NCI-H82 (cell line): ENCODE data around the gene CUL2.
"Not testable (repeated sequence)": the region's sequence is repeated elsewhere in the genome, so short reads cannot be mapped to it uniquely, and the experiment has no call there.

ENCODE experiments used
- DNase-seq: peaks from one replicate; lab custom pipeline; 2025; lab: John Stamatoyannopoulos, UW

Gene CUL2

DNA sequence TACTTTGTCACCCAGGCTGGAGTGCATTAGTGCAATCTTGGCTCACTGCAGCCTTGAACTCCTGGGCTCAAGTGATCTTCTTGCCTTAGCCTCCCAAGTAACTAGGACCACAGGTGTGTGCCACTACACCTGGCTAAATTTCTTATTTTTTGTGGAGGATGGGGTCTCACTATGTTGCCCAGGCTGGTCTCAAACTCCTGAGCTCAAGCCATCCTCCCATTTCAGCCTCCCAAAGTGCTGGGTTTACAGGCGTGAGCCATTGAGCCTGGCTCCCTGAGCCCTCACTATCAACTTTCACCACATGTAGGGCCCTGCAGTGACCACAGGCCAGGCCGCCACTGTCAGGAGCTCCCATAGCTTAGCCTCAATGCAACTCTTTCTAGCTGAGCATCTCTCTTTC lies 110.2 kb downstream of the CUL2 start:
- no peak for DNase-seq

GRCh38 chr10:34978080-34978479 lies 112.1 kb downstream of the CUL2 start:
- no peak for DNase-seq

DNA sequence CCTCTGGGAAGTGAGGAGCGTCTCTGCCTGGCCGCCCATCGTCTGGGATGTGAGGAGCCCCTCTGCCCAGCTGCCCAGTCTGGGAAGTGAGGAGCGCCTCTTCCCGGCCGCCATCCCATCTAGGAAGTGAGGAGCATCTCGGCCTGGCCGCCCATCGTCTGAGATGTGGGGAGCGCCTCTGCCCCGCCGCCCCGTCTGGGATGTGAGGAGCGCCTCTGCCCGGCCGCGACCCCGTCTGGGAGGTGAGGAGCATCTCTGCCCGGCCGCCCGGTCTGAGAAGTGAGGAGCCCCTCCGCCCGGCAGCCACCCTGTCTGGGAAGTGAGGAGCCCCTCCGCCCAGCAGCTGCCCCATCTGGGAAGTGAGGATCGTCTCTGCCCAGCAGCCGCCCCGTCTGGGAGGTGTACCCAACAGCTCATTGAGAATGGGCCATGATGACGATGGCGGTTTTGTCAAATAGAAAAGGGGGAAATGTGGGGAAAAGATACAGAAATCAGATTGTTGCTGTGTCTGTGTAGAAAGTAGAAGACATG lies 113.7 kb downstream of the CUL2 start:
- DNase-seq, result not testable (repeated sequence)

DNA sequence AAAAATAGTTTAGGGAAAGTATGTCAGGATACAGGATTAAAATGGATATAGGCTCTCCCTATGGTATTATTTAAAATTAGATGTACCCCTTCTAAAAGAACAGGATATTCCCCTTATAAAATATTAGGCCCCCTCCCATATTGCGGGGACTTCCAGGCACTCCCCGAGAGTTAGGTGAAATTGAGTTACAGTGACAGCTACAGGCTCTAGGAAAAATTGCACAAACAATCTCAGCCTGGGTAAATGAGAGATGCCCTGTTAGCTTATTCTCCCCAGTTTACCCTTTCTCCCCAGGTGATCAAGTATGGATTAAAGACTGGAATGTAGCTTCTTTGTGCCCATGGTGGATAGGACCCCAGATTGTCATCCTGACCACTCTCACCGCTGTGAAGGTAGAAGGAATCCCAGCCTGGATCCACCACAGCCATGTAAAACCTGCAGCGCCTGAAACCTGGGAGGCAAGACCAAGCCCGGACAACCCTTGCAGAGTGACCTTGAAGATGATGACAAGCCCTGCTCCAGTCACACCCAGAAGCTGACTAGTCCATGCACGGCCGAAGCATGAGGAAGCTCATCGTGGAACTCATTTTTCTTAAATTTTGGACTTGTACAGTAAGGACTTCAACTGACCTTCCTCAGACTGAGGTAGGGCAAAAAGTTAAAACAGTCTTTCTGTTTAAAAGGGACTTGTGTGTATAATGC lies 115.6 kb downstream of the CUL2 start:
- DNase-seq, result not testable (repeated sequence)

GRCh38 chr10:34973757-34974156 lies 116.4 kb downstream of the CUL2 start:
- DNase-seq, result not testable (repeated sequence)

DNA sequence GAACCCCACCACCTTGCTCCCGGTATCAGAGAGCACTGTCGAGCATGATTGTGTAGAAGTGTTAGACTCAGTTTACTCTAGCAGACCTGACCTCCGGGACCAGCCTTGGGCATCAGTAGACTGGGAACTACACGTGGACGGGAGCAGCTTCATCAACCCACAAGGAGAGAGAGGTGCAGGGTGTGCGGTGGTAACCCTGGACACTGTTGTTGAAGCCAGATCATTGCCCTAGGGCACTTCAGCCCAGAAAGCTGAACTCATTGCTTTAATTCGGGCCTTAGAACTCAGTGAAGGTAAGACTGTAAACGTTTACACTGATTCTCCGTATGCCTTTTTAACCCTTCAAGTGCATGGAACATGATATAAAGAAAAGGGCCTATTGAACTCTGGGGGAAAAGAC lies 117.0 kb downstream of the CUL2 start:
- DNase-seq, result not testable (repeated sequence)

GRCh38 chr10:34972591-34972990 lies 117.5 kb downstream of the CUL2 start:
- not testable (repeated sequence) for DNase-seq

GRCh38 chr10:34971606-34972334 lies 118.4 kb downstream of the CUL2 start:
- DNase-seq, result not testable (repeated sequence)

- DNase-seq, result no peak
Observed at GRCh38 chr10:34969171-34969570, 121.0 kb downstream of the CUL2 start.

DNA sequence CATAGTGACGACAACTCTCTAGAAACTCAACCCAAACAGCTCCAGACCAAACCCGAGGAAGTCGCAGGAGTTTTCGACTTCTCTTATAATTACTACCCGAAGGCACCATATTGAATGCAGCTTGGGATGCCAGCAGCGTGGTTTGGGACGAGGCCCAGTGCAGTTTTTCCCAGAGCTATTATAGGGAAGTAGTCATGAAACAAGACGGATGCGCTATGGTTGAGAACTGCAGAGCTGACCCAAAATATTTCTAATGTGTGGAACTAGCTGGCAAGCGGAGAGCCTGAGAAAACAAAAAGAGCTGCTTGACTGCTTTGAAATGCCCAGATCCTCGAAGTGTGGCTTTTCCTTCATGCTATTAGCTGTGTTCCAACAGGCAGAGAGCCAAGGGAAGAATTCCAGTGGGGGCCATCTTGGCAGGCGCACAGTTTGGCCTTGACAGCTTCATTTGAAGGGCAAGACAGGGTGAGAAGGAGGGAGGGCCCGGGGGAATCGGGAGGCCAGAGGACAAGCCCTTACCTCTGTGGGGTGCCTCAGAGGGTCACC lies 122.7 kb downstream of the CUL2 start:
- no peak for DNase-seq

GRCh38 chr10:34966451-34966850 lies 123.7 kb downstream of the CUL2 start:
- DNase-seq, result no peak

DNA sequence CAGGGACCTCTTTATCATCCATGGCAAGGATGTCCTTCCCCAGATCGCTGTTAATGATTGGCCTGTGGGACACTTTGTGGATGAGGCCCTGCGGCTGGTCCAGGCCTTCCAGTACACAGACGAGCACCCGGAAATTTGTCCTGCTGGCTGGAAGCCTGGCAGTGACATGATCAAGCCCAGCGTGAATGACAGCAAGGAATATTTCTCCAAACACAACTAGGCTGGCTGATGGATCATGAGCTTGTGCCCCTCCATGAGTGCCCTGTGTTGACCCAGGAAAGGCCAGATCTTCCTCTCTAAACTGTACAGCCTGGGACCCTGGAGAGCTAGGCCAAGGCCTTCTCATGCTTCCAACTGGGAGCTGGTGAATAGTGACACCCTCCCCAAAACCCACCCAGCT lies 124.1 kb downstream of the CUL2 start:
- no peak for DNase-seq

DNA sequence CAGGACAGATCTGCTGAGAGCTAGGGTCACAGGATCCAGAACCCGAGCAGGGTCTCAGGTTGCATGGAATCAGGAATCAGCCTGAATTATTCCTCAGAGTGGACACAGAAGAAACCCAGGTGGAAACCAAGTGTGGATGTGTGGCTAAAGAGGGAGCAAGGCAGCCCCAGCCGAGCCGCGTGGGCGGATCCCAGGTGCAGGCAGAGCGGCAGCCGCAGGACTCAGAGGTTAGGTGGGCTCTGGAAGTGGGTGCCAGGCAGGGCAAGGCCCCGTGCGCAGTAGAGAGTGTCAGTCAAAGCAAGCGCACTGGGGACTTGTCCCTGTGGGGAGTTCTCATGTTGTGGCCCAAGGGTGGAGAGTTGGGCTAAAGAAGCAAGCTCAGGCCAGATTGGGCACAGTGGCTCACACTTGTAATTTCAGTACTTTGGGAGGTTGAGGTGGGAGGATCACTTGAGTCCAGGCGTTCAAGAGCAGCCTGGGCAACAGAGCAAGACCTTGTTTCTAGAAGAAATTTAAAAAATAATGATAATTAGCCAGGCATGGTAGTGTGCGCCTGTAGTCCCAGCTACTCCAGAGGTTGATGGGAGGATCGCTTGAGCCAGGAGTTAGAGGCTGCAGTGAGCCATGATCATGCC lies 125.9 kb downstream of the CUL2 start:
- no peak for DNase-seq

- DNase-seq, result no peak
Observed at GRCh38 chr10:34962866-34963265, 127.3 kb downstream of the CUL2 start.

- peak; percentile 38 for DNase-seq
Observed at GRCh38 chr10:34960983-34961382, 129.2 kb downstream of the CUL2 start.

DNA sequence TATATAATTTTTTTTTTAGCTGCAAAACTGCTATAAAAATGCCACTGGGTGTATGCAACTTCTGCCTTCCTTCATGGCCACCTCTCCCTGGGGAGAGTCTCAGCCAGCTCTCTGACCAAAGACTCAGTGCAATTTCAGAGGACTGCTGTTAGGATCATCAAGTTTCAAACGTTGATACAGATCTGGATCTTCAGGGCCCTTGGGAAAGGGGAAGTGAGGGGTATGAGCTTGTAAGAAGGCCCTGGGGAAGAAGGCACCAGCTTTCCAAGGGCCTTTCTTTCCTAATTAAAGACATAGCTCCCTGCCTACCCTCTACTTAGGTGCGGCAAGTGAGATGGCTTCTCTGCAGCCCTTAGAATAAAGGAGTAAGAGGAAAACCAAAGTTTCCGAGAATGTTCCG lies 130.4 kb downstream of the CUL2 start:
- DNase-seq, result no peak

DNA sequence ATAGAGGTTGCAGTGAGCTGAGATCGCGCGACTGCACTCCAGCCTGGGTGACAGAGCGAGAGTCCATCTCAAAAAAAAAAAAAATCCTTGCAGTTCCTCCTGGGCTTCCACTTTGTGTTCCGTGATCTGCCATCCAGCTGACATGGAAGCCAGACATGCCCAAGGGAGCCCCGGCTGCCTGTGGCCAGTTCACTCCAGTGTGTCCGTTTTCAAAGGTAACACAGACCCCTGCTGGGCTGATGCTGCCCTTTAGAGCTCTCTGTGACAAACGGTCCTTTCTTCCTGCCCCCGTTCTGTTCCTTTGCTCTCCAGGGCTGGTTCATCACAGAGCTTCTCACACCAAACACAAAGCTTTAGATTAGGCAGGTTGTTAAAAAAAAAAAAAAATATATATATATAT lies 130.8 kb downstream of the CUL2 start:
- DNase-seq, result no peak
